HG02610 (cell line): ENCODE measurements around the gene KIAA1614.

Source experiments
- ATAC-seq: cut with Tn5 transposase; IDR thresholded peaks from one replicate; pipeline ENCODE4 v1.9.1; 2021; ENCODE audit warnings: mild to moderate bottlenecking, moderate library complexity; ENCODE audit not compliant: unreplicated experiment

KIAA1614 gene

DNA sequence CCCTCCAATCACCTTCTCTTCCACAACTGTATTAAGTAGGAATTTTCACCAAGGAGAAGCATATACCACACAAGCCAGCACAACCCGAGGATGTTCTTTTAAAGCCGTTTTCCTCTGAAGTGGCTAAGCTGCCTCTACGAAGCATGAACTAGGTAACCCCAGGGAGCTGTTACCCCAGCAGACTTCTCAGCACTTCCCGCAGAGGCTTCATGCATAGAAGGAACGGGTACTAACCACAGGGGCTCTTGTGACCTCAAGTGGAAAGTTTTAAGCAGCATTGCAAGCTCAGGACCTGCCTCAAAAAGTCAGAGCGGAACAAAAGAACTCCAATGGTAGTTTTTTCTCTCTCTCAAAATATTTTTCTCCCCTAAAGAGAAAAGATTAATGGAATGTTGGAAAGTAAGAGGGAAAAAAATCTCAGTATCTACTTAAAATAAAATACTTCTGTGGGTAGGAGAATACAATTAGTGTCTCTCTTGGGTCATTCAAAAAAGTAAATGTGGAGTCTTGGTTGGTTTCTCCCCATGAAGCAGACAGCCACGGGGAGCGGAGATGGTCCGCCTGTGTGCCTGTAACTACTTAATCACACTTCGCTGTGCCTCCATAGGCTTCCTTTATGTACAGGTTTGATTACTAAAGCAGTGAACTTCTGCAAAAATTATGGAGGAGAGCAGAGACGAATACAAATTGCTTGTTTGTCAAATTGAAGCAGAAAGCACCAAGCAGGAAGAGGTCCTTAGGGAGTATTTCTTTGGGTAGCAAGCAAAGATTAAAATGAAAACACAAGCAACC lies 69.1 kb downstream of the KIAA1614 start:
- peak; percentile 95 for ATAC-seq

DNA sequence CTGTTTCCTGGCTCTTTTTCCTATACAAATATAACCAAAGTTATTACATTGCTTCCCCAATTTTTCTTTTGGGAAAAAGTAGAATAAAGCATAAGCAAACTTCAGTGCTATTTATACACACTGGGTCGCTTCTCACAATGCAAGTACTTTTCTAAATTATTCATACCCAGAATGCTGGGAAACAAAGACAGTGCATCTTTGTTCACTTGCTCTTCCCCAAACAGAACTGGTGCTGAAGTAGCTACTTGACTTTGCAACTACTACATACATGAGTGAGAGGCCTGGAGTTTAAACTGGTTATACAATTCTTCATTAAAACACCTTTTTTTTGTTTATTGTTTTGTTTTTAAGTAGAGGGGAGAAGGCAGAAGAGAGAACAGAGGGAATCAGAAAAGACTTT lies 69.7 kb downstream of the KIAA1614 start:
- peak; percentile 33 for ATAC-seq

- ATAC-seq, result no peak
Observed at GRCh38 chr1:180988253-180988752, 75.6 kb downstream of the KIAA1614 start.

DNA sequence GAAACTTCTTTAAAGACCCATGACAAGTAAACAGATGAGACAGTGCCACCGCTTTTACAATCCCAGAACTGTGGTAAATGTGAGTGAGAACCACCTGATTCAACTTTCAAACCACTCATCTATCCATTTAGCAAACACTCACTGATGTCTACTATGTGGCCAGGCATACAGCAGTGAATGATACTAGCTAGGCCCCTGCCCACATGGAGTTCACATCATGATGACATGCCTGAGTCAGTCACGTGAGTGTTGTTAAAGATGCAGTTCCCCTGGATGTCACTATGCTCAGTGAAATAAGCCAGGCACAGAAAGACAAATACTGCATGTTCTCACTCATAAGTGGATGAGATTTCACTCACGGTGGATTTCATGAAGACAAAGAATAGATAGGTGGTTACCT lies 81.6 kb downstream of the KIAA1614 start:
- no peak for ATAC-seq

GRCh38 chr1:180997843-180998504 lies 85.3 kb downstream of the KIAA1614 start:
- no peak for ATAC-seq
